GM10847 (cell line): ENCODE measurements around the gene DPP6.

Source experiments
- POLR2A ChIP-seq: IDR thresholded peaks from 2 replicates; pipeline ENCODE4 v1.6.1; 2011; ENCODE audit not compliant: insufficient read length; ENCODE audit errors: extremely low read depth

DPP6 gene

DNA sequence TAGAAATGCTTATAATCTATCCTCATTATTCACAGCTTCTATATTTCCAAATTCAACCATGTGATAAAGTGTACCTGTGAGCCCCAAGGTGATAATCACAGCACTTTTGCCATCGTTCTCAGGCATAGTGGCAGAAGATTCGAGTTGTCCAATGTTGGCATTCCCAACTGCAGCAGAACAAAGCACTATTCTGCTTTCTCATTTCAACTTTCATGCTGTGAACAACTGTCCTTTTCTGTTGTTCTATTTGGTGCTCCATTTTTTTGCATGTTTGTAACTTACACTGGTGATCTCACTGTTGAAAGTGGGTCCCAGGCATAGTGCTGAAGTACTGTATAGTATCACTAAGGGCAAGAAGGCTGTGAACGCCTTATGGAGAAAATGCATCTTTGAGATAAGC lies 512.5 kb downstream of the DPP6 start:
- no peak for TF ChIP-seq POLR2A

DNA sequence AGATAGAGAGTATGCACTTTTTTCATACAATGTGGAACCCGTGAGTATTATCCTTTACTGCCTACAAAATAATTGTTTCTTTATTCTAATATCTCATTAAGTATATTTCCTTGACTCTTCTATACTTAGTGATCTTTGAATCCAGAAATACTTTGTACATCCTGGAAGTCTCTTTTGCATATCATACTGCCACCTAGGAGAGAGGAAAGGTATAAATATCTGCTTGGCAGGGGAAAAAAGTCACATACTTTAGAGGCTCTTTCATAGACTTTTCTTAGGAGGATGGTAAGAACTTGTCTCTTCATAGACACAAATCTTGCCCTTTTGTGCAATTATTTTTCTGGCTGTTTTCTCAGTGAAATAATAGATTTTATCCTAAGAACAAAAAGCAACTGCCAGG lies 514.7 kb downstream of the DPP6 start:
- no peak for TF ChIP-seq POLR2A

GRCh38 chr7:154568346-154568745 lies 516.1 kb downstream of the DPP6 start:
- TF ChIP-seq POLR2A, result no peak

GRCh38 chr7:154569916-154570315 lies 517.7 kb downstream of the DPP6 start:
- TF ChIP-seq POLR2A, result no peak

DNA sequence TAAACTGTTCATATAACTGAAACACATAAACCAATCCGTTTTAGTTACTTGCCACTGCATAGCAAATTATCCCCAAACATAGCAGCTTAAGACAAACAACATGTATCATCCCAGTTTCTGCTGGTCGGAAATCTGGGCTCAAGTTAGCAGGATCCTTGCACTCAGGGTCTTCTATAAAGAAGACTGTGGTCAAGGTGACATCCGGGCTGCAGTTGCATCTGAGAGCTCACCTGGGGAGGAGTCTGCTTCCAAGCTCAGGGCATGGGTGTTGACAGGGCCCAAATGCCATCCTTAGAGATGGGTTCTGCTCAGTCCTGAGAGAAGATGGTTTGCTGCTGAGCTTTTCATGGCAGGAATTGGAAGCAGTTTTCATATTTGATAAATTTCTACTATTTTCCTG lies 519.6 kb downstream of the DPP6 start:
- no peak for TF ChIP-seq POLR2A

GRCh38 chr7:154574235-154574634 lies 522.0 kb downstream of the DPP6 start:
- no peak for TF ChIP-seq POLR2A

DNA sequence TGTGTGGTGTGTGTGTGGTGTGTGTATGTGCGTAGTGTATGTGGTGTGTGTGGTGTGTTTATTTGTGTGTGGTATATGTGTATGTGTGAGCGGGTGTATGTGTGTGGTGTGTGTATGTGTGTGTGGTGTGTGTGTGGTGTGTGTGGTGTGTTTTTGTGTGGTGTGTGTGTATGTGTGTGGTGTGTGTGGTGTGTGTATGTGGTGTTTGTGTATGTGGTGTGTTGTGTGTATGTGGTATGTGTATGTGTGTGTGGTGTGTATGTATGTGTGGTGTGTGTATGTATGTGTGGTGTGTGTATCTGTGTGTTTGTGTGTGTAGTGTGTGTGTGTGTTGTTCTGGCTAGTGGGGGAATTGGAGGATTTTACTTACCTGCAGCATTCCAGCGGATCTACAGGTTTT lies 523.3 kb downstream of the DPP6 start:
- no peak for TF ChIP-seq POLR2A

- TF ChIP-seq POLR2A, result no peak
These were observed 524.4 kb downstream of the DPP6 start for GRCh38 chr7:154576604-154577003.

GRCh38 chr7:154577141-154577873 lies 525.1 kb downstream of the DPP6 start:
- TF ChIP-seq POLR2A, result no peak

- no peak for TF ChIP-seq POLR2A
These were observed 526.1 kb downstream of the DPP6 start for GRCh38 chr7:154578336-154578735.

- no peak for TF ChIP-seq POLR2A
These were observed 527.5 kb downstream of the DPP6 start for GRCh38 chr7:154579711-154580110.

DNA sequence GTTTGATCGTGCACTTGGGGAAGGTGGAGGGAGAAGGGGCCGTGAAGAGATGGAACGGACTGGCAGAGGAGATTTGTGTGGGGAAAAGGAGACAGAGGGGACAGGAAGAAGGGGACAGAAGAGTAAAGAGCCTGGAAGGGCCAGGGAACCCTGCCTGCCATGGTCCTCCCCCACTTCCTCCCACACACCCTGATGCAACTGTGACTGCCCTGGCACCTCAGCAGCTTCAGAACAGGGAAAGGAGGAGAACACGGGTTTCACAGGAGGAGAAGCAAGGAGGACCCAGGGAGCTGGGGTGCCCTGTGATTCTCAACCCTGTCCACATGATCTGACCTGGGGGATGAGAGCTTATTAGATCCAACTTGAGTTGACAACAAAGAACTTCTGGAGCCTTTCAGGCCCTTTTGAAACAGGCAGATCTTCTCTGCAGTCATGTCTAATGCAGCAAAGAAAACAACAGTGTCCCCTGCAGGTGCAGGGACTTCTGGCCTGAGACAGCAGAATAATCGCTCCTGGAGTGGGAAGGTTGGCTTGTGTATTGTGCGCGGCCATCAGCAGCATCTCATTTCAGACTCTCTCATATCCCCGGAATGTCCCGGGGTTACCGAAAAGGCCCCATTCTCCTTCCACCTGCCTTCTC lies 529.2 kb downstream of the DPP6 start:
- TF ChIP-seq POLR2A, result no peak

DNA sequence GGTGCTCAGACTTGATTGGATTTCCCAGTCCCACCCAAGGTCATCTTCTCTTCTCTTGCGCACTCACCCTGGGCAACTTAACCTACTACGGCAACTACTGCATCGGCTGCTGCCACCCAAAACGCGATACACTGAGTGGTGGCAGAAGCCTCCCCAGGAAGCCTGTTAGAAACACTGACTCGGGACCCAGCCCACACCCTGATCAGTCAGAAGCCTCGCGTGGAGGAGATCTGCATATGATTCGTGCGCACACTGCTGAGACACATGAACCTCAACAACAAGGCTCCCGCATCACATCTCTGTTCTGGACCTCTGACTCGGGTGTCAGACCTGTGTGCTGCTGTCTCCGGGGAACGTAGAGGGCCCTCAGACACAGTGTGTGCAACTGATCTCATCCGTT lies 531.3 kb downstream of the DPP6 start:
- TF ChIP-seq POLR2A, result no peak

DNA sequence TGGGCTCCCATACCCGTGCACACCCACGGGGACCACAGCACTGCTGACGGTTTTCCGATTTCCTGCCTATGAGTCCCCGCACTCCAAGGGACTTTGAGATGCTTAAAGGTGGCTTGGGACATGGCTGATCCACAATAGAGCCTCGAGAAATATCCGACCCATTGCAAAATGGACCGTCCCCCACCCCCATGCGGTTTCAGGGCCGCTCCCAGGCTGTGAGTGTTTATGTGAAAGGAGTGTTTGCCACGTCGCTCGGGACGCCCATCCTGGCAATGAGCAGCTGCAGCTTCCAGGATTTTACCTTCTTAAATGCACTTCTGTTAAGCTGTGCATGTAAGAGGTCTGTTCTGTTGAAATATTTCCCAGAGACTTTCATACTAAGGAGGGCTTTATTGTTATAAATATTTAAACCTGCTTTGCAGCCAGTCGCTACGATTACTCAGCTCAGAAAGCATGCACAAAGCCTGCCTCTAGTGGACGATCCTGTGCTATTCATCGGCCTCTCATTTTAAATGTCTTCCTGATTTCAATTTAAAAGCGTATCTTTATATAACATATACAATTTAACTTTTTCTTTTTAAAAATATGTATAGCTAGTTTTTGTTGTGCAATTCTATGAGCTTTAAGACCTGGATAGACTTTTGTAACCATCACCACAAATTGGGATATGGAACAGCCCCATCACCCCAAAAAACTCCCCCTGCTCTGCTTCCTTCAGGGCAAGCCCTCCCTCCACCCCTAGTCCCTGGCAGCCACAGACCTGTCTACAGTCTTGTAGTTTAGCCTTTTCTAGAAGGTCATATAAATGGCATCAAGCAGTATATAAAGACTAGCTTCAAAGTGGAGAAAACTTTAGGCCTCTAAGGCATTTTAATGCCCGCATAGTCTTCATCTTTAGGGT lies 532.4 kb downstream of the DPP6 start:
- no peak for TF ChIP-seq POLR2A

DNA sequence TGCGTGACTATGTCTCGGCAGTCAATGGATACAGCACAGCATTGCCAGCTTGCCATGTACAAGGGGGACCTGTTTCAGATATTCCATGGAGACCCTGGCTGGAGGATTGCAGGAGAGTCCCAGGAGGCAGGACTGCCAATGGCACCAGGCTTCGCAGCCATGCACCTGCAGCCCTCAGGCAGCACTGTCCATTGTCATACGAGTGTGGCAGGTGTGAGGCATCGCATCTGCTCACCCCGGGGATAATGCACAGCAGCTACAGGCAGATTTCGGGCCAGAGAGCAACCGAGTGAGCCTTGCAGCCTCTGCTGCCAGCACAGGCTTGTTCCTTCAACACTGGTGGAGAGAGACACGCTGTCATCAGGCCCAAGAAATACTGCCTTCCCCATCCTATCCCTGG lies 535.6 kb downstream of the DPP6 start:
- no peak for TF ChIP-seq POLR2A

- no peak for TF ChIP-seq POLR2A
These were observed 539.3 kb downstream of the DPP6 start for GRCh38 chr7:154591544-154591943.
